C4-2B (cell line): ENCODE results near the gene TTC6.
"Not testable (repeated sequence)": the region's sequence is repeated elsewhere in the genome, so short reads cannot be mapped to it uniquely, and the experiment has no call there.

Experiments
- H3K27ac ChIP-seq: fragments of 450-650 bp; 2 replicates; pipeline ENCODE4 v1.5.1; 2017
- ZFX ChIP-seq: fragments of 450-650 bp; IDR thresholded peaks from 2 replicates; pipeline ENCODE4 v1.6.1; 2017
- TF ChIP-seq, protein P1 (sequence below): fragments of 450-650 bp; conservative IDR thresholded peaks from 2 replicates; pipeline ENCODE4 v1.5.1; 2017; ENCODE audit warnings: mild to moderate bottlenecking

TTC6 gene, protein sequence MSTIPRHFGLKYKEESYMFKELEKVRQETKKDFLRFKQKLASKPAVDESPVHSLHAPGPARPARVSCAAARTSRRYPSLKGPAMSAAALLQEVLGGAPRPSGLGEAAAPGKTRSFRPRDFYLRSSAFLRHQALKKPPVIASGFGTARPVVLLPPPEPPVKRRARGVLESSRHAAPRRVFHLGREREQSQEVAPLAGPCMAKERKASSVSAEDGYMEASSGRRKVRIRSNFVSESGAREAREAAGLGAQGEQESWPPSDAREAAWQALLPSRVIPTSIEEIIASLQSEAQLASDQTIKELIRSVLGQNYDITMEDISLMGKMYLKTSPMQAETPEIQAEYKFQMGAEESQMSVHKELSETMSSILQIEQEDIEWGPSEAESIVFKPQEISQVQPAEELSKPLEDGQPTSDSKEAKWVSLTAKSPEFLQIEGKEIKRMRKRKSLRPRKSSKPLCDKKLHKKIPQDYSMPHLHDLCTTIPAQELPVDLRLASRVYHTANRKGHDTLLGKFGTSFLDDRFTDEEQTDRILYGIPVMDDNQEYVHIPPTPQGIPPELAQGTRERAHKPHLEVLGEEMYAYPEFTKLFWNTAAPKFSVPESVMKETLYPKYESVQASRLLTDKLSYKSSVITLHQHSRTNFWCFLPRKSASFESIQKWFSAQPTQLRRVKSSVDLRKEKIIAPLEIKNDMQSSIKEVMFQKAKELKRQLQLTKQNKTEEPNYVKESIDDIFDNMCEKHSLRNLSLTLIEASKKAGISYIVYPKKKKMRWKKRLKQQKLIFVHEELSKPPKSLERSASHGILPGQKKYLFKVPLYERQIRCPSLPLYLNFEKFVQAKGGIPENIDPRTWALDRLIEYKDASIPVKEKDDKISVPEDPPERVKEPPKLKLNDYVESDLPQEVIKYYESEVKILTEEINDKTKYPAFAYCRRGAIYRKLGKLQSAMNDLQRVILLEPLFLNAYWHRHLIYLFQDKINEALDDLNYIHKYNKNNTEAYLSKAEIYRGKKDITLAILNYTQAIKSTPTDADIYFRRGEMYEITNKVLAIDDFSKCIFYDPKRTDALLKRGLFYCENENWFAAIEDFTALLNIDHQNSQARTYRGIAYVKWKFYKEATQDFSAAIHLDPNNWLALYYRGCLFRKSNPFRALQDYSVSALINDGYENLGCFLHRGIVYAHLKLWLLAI (N-terminal part only)

DNA sequence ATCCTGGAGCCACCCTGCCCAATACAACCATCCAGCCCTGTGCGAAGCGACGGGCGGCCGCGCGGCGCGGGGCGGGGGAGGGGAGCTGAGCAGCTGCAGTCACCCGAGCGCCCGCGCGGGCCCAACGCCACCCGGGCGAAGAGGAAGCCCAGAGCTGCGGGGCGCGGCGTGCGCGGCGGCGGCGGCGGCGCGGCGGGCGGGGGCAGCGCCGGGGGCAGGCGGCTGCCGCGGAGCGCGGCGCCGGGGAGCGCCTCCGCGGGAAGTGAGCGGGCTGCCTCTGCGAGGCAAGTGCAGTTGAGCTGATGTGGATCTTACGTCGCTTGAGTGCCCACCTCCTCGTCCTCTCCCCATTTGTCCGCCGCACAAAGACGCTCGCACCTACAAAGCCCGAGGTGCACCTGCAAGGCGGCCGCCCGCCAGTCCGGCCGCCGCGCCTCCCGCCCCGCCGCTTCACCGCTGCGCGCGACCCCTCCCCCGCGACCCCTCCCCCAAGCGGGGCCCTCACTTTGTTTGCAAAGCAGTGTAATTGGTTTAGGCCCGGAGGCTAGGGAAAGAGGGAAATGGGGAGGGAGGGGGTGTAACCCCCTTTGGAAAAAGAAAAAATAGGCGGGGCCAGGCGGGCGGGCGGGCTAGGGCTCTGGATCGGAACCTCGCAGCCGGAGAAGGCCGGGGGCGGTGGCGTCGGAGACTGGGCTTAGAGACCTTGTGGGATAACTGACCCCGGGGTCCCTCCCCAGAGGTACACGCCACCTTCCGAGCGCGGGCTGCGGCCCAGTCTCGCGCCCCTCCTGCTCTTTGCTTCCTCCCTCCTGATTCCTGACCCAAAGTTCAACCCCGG is at the start of gene TTC6, which contains the start of gene FOXA1:
TSS of gene TTC6 (plus strand) at position 659 of the 838 bp plus-strand sequence. CDS start 26,436 bp downstream, outside the sequence.
TSS of gene FOXA1 (minus strand) at position 279 of the 838 bp plus-strand sequence. CDS start at position 2, 277 bp downstream.
- no peak; the same call in 1 of the 2 replicates for TF ChIP-seq ZFX
- TF ChIP-seq, protein P1, sequence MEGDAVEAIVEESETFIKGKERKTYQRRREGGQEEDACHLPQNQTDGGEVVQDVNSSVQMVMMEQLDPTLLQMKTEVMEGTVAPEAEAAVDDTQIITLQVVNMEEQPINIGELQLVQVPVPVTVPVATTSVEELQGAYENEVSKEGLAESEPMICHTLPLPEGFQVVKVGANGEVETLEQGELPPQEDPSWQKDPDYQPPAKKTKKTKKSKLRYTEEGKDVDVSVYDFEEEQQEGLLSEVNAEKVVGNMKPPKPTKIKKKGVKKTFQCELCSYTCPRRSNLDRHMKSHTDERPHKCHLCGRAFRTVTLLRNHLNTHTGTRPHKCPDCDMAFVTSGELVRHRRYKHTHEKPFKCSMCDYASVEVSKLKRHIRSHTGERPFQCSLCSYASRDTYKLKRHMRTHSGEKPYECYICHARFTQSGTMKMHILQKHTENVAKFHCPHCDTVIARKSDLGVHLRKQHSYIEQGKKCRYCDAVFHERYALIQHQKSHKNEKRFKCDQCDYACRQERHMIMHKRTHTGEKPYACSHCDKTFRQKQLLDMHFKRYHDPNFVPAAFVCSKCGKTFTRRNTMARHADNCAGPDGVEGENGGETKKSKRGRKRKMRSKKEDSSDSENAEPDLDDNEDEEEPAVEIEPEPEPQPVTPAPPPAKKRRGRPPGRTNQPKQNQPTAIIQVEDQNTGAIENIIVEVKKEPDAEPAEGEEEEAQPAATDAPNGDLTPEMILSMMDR: no peak
- peak within 1 kb of the TSS; percentile 94 for H3K27ac ChIP-seq

- TF ChIP-seq, protein P1: no peak
- no peak for TF ChIP-seq ZFX
- H3K27ac ChIP-seq: no peak overlapping the region
Measured at GRCh38 chr14:37546621-37547447, 48.6 kb upstream of the TTC6 start.

GRCh38 chr14:37550511-37550910 is 44.9 kb upstream of the TTC6 start:
- TF ChIP-seq ZFX: no peak
- TF ChIP-seq, protein P1: no peak
- H3K27ac ChIP-seq: no peak overlapping the region

DNA sequence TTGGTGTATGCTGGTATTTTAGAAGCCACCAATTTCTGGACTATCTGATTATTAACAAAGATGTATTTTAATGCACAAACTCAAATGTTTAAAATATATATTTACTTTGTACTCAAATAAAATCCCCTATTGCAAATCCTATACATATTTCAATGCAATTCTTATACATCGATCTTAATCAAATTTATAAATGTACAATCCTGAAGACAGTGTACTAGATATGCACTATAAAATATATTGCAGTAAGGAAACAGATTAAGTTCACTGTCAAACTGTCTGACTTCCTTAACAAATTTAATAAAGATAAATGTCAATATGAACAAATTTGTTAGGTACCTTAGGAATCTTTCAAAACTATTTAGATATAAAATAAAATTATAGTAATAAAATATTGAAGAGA is 44.3 kb upstream of the TTC6 start:
- no peak for TF ChIP-seq ZFX
- TF ChIP-seq, protein P1: no peak
- no peak overlapping the region for H3K27ac ChIP-seq

DNA sequence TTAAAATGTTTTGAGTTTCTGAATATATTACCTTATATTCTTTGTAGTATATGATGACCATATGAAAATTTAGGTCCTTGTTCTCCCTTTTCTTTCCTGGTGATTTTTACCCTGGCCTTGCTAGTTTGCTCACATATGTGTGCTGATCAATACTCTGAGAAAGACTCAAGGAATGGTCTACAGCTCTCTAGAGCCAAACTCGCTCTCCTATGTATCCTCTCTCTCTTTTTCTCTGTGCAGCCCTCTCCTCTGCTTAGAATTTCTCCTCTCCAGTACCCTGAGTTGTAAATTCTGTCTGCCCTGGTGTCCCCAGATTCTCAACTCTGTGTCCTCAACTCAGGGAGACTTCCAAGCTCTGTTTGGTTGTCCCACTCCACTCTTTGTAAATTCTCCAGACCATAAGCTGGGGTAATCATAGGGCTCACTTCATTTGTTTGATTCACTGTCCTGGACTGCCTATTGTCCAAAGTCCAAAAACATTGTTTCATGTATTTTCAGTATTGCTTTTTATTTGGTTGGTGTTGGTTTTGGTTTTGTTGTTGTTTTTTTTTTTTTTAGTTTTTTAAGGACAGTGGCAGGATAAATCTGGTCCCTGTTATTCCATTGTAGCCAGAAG is 41.4 kb upstream of the TTC6 start:
- no peak overlapping the region for H3K27ac ChIP-seq
- TF ChIP-seq, protein P1: no peak
- TF ChIP-seq ZFX: no peak

DNA sequence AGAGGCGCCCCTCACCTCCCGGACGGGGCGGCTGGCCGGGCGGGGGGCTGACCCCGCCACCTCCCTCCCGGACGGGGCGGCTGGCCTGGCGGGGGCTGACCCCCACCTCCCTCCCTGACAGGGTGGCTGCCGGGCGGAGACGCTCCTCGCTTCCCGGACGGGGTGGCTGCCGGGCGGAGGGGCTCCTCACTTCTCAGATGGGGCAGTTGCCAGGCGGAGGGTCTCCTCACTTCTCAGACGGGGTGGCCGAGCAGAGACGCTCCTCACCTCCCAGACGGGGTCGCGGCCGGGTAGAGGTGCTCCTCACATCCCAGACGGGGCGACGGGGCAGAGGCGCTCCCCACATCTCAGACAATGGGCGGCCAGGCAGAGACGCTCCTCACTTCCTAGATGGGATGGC is 39.8 kb upstream of the TTC6 start:
- not testable (repeated sequence) for H3K27ac ChIP-seq
